Stimulated activated CD4-positive, alpha-beta T cell treated with anti-CD3 and anti-CD28 coated beads, Interleukin-12 subunit alpha, Interleukin-12 subunit beta, amount 100 ng/mL, for 4 hours (primary cell): ENCODE results near the gene NPRL2.

Experiments used
- DNase-seq: peaks from one replicate; pipeline ENCODE4 v3.0.0-alpha.2; 2020

Gene NPRL2

DNA sequence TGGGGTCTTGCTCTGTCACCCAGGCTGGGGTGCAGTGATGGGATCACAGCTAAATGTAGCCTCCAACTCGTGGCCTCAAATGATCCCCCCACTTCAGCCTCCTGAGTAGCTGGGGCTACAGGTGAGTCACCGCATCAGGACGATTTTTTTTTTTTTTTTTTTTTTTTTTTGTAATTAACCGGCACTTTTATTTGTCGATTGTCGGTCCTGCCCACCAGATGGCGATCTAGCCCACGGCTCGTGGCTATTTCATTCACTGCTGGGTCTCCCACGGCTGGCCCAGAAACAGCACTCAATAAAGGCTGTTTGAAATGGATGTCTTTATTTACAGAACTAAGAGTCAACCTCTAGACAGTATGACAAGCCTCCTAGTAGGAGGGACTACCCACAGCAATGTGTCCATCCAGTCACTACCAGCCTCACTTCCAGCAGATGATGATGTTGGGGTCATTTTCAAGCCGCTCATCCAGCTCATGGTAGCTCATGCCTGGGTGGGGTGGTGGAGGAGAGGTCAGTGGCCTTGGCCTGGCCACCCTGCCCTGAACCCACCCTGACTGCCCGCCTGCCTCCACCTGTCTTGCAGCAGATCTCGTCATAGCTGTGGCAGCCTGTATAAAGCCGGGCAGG lies 3.3 kb downstream of the NPRL2 start:
- DNase-seq, result peak; percentile 66

DNA sequence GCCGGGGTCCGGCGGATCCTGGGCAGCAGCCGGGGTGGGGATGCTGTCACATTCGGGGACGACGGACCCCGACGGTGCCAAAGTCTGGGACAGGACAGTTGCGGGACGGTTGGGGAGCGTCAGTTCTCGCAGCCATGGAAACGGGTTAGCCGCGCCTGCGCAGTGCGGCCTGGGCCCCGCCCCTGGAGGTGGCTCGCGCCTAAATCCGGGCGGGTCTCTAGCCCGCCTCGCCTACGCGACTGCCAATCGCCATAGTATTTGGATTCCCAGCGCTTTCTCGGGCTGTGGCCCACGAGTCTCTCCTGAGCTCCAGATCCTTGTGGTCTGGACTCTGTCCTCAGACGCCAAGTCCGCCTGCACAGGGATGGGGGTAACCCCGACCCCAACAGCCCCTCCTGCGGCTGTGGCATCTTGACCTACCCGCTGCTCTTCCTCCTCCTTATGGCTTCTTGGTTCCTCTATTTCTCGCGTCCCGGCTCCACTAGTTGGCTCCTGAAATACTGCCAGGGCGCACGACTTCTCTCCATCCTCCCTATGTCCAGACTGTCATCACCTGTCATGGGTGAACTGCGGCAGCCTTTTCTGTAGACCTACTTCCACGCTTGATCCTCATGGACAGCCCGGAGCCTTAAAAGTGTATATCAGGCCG lies 4.9 kb downstream of the NPRL2 start, which contains the start of gene ZMYND10:
Gene ZMYND10 (minus strand): TSS at position 147 of the 649 bp plus-strand sequence. CDS start 153 bp downstream, outside the sequence.
- peak; percentile 67 for DNase-seq

- no peak for DNase-seq
These were observed 5.6 kb downstream of the NPRL2 start for GRCh38 chr3:50345008-50345407.

DNA sequence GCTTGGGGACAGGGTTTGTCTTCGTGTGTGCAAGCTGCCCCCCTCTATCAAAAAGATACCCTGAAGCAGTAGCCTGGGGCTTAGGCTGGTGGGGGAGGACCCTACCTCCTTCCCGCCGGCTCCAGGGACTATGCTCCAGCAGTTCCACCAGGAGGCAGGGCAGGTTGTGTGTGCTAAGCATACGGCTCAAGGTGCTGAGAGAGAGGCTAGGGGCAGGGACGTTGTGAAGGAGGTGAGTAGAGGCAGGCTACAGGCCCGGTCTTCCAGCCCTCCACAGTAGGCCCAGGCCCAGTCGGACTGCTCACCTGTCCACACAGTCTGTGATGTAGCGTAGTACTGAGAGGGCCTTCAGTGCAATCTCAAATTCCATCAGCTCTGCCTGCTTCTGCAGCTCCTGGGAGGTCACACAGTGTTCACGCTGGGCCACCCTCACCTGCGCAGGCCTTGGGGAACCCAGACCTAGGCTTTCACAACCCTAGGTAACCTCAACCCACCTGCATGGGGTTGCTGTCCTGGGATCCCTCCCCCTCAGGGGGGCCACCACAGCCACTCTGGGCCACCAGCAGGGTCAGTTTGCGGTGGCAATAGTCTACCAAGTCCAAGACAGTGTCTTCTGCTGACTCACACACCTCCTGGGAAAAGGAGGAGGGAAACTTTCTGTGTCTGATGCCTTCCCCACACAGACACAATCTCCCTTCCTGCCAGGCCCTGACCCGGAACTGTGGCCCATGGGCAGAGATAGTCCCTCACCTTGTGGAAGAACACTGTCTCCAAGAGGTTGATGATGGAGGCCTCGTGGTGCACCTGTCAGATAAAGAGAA lies 7.6 kb downstream of the NPRL2 start:
- no peak for DNase-seq

DNA sequence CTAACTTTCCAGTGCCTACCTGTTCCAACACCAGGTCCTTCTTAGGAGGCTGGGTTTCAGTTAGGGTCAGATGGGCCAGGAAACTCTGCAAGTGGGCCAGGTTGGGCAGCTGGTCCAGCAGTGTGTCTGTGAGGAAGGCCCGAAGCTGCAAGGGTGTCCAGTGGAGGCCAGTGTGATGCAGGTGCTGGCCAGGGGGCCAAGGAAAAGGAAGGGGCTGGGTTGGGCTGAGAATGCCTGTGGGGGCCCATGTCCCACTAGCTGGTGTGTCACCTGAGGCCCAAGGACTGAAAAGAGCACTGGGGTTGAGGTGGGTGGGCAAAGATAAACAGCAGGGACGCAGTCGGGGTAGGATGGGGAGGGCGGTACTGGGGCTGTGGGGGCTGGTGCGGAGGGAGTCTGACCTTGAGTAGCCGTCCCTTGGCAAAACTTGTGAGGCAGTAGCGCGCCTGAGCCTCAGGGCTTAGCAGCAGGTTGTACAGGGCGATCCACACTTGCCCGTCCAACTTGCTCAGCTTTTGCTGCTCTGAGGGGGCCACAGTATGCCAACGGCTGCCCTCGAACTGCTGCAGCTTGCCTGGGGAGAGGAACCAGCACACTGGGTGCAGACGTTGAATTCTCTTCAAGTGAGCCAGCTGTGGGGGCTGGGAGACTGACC lies 8.5 kb downstream of the NPRL2 start:
- DNase-seq, result no peak

DNA sequence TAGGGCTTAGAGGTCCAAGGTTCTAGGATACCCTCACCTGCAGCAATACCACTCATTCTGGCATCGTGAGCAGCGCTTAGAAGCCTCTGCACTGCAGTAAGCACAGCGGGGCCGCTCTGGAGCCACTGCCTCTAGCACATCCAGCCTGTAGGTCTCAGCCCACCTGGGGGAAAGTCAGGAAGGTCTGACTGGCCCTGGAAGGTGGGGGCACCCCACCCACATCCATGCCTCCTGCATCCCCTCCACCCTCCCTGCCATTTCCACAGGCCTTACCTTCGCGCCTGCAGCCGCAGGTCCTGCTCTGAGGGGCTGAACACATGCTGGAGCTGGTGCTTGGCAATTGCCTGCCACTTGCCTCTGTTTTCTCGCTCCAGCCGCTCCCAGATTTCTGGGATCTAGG lies 9.0 kb downstream of the NPRL2 start:
- DNase-seq, result no peak

DNA sequence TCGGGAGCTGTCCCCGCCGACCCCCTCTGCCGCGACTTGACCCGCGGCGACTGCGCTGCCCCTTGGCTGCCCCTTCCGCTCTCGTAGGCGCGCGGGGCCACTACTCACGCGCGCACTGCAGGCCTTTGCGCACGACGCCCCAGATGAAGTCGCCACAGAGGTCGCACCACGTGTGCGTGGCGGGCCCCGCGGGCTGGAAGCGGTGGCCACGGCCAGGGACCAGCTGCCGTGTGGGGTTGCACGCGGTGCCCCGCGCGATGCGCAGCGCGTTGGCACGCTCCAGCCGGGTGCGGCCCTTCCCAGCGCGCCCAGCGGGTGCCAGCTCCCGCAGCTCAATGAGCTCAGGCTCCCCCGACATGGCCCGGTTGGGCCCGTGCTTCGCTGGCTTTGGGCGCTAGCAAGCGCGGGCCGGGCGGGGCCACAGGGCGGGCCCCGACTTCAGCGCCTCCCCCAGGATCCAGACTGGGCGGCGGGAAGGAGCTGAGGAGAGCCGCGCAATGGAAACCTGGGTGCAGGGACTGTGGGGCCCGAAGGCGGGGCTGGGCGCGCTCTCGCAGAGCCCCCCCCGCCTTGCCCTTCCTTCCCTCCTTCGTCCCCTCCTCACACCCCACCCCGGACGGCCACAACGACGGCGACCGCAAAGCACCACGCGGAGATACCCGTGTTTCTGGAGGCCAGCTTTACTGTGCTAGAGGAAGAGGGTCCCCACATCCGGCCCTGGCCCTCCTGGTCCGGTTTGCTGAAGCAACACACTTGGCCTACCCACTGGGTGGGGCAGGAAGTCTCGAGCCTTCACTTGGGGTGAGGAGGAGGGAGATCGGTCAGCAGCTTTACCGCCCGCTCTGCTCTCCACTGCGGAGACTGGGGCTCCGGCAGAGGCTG lies 9.9 kb downstream of the NPRL2 start, which contains the start of gene RASSF1:
Gene RASSF1 (minus strand): TSS at position 389 of the 882 bp plus-strand sequence. CDS start 31 bp downstream, at position 358.
- peak; percentile 64 for DNase-seq

- DNase-seq, result no peak
These were observed 10.5 kb downstream of the NPRL2 start for GRCh38 chr3:50340147-50340447.

- DNase-seq, result no peak
These were observed 11.0 kb downstream of the NPRL2 start for GRCh38 chr3:50339485-50340146.

GRCh38 chr3:50338965-50339364 lies 11.6 kb downstream of the NPRL2 start:
- no peak for DNase-seq

- DNase-seq, result peak; percentile 93
These were observed 13.3 kb downstream of the NPRL2 start for GRCh38 chr3:50337175-50337861.

DNA sequence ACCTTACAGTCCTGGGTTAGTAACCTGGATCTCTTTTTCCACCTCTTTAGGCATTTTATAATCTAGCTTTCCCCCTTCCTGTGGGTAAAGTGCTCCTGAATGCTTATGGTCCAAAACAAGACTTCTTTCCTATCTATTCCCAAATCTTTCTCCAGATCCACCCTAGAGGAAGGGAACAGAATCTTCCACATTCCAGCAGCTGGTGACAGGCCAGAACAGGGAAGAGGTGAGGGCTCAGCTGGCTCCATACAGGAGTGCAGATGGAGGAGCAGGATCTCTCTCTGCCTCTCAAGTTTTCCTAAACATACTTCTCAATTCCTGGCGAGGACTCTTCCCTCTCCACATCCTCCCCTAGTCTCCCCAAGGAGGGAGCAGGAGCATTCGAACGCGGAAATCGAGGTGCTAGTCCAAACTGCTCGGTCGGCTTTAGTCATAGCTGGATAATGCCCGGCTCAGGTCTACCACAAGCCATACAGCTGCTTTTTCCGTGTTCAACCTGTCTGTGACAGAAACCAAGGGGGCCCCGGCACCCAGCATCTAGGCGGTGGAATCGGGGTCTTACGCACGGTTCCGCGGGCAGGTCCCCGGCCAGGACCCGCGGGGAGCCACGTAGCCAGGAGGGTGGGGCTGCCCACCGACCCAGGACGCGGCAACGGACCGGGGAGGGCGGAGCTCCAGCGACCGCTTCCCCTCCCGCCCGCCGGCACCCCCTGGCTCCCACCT lies 14.0 kb downstream of the NPRL2 start:
- no peak for DNase-seq

DNA sequence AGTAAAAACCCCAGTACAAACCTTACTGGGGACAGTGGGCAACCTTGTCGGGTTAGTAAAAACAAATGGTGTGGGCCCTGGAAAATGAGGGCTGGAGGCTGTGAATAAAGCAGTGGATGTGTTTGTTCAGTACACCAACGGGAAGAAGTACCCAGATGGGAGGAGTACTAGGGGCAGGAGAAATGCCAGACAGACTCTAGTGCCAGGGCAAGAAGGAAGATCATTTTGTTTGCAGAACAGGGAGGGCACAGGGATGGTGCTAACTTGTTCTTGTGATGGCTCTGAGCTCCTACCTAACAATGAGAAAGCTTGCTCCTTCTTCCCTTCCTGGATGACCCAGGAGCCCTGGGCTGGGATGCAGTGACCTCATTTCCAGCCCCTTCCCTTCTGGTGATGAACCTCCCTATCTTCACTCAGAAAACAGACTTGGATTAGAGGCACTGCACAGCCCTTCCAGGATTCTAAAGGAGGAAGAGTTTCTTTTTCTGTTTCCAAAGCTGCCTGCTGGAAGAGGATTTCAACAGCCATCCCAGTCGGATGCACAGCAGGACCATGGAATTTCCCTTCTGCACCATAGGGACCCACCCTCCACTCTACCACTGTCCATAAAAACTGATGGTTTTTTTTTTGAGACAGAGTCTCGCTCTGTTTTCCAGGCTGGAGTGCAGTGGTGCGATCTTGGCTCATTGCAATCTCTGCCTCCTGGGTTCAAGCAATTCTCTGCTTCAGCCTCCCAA lies 16.1 kb downstream of the NPRL2 start:
- DNase-seq, result no peak

GRCh38 chr3:50333744-50334328 lies 16.7 kb downstream of the NPRL2 start:
- DNase-seq, result no peak

DNA sequence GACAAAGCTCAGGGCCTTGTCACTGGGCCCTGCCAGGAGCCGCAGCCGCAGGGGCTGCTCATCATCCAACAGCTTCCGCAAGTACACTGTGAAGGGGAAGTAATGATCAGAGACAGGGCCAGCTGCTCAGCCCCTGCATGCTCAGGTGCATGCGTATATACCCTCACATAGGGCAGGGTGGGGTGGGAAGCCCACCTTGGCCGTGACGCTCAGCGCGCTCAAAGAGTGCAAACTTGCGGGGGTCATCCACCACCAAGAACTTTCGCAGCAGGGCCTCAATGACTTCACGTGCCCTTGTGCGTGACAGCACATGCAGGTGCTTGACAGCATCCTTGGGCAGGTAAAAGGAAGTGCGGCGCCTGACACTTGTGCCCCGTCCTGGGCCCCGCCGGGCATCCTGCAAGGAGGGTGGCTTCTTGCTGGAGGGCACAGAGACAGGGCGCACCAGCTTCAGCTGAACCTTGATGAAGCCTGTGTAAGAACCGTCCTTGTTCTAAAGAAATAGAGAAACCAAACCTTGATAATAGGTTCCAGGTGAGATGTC lies 19.1 kb downstream of the NPRL2 start:
- no peak for DNase-seq

DNA sequence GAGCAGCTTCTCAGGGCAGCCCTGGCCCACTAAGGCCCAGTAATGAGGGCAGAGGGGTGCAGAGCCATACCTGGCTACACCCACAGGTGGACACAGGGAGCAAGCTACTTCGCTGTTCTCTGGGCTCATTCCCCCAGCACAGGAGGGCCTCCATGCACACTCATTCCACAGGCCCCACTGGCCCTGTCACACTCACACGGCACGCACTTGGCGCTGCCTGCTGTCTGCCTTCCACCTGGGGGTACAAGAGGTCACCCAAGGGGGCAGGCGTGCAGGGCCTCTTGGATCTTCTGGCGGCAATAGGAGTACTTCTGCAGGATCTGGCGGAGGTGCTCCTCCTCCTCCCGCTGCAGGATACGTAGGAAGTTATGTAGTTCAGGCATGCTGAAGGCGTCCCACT lies 20.2 kb downstream of the NPRL2 start:
- no peak for DNase-seq

DNA sequence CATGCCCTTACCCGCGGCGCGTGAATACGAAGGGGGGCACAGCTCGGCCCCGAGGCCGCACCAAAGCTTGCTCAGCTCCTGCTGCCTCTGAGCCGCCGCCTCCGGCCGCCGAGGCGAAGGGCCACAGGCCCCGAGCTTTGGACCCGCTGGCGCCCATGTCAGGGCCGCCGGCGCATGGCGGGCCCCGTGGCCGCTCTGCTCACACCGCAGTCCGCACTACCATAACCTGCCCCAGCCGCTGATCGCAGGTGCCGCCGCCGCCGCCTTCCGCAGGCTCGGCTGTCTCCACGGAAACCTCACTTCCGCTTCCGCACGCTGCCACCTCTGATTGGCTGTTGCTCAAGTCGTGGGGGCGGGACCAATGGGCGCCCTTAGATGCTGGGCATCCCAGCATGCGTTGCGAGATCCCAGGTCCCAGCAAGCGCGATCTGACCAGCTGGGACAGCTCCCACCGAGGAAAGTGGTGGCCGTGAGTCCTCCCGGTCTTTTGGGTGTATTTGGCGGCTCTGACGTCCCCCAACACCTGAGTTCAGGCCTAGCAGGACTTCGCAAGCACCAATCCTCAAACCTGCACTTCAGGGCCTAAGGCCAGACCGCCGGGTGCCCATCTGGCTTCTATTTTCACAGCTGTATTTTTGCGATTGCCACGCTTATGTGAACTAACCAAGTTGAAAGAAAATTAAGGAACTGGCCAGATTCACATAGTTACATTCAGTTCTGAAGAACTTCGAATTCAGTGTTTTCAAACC lies 22.5 kb downstream of the NPRL2 start, which contains the start of gene TUSC2:
Gene TUSC2 (minus strand): TSS at position 281 of the 749 bp plus-strand sequence. CDS start 124 bp downstream, at position 157.
- DNase-seq, result peak; percentile 93

DNA sequence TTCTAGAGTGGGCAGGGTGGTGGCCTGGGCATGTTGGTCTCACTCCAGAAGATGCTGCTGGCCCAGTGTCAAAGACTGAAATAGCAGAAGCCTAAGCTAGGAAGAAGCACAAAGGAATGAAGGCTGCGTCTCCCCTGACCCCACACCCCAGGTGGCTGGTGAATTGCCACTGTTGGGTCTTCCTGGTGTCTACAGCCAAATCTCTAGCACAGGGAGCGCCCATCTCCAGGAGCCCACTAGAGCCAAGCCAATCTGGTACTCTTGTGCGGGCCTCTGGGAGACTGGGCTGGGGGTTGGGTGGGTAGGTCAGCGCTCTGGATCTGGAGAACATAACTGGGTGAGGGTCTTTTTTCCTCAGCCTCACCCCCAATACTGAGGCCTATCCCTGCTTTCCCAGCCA lies 23.4 kb downstream of the NPRL2 start:
- DNase-seq, result no peak
